ENCODE data around the gene FRAT2. TPM values are rescaled to one million over a fixed set of nuclear protein-coding genes. Genes with fewer than 3 reads are reported as not detected.

FRAT2 gene
- total and polyA plus RNA-seq, 2 of the 13 experiments (the other 11 are each of a cell fraction or from before 2014, with no cell fraction given), result 7.2 to 14.1 TPM

- TF ChIP-seq ZNF414 (CRISPR knock-in tag; IDR thresholded peaks at IDR 0.05) (no peak), ZNF121 (CRISPR knock-in tag; IDR thresholded peaks at IDR 0.05) (no peak; the same call in 1 of the 2 replicates), STAT5B (CRISPR knock-in tag; IDR thresholded peaks at IDR 0.05) (no peak), ZNF563 (CRISPR knock-in tag; IDR thresholded peaks at IDR 0.05) (no peak), PRDM4 (CRISPR knock-in tag; IDR thresholded peaks at IDR 0.05; ENCODE audit: borderline replicate concordance) (no peak), ZNF670 (CRISPR knock-in tag; IDR thresholded peaks at IDR 0.05; ENCODE audit: borderline replicate concordance) (no peak), ZNF703 (CRISPR knock-in tag; IDR thresholded peaks at IDR 0.05; ENCODE audit: borderline replicate concordance) (no peak), ZBTB7A (CRISPR knock-in tag; IDR thresholded peaks at IDR 0.05) (no peak), THAP7 (CRISPR knock-in tag; IDR thresholded peaks at IDR 0.05) (no peak), NFIC (IDR thresholded peaks at IDR 0.05; ENCODE audit: low read length) (peak; percentile 84), ZC3H13 (CRISPR knock-in tag; IDR thresholded peaks at IDR 0.05) (no peak), WIZ (CRISPR knock-in tag; IDR thresholded peaks at IDR 0.05) (no peak), ZNF713 (CRISPR knock-in tag; IDR thresholded peaks at IDR 0.05) (no peak), ELF3 (CRISPR knock-in tag; IDR thresholded peaks at IDR 0.05) (peak; percentile 66), POGZ (CRISPR knock-in tag; IDR thresholded peaks at IDR 0.05) (no peak), ZNF597 (CRISPR knock-in tag; IDR thresholded peaks at IDR 0.05) (no peak), CENPT (CRISPR knock-in tag; IDR thresholded peaks at IDR 0.05; ENCODE audit: low read depth) (no peak), ZNF460 (CRISPR knock-in tag; IDR thresholded peaks at IDR 0.05; ENCODE audit: borderline replicate concordance) (peak; percentile 80; the same call in 1 of the 2 replicates), HOXA7 (CRISPR knock-in tag; IDR thresholded peaks at IDR 0.05) (no peak), AHR (CRISPR knock-in tag; IDR thresholded peaks at IDR 0.05) (peak; percentile 15; the same call in 1 of the 2 replicates), ZIK1 (CRISPR knock-in tag; IDR thresholded peaks at IDR 0.05; ENCODE audit: borderline replicate concordance, low read depth) (no peak), ZNF263 (CRISPR knock-in tag; IDR thresholded peaks at IDR 0.05) (no peak)
- TF ChIP-seq, protein P1, sequence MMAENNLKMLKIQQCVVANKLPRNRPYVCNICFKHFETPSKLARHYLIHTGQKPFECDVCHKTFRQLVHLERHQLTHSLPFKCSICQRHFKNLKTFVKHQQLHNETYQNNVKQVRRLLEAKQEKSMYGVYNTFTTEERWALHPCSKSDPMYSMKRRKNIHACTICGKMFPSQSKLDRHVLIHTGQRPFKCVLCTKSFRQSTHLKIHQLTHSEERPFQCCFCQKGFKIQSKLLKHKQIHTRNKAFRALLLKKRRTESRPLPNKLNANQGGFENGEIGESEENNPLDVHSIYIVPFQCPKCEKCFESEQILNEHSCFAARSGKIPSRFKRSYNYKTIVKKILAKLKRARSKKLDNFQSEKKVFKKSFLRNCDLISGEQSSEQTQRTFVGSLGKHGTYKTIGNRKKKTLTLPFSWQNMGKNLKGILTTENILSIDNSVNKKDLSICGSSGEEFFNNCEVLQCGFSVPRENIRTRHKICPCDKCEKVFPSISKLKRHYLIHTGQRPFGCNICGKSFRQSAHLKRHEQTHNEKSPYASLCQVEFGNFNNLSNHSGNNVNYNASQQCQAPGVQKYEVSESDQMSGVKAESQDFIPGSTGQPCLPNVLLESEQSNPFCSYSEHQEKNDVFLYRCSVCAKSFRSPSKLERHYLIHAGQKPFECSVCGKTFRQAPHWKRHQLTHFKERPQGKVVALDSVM (CRISPR knock-in tag; IDR thresholded peaks at IDR 0.05), result 0 out of 2 replicates have a peak, but pooled peaks have one; percentile 16
These were observed 6.9 kb downstream of the FRAT2 start (continued) for GRCh38 chr10:97327348-97328294.
